ENCODE results near the gene CNTNAP5. TPM values are rescaled to one million over a fixed set of nuclear protein-coding genes. Genes with fewer than 3 reads are reported as not detected.

Gene CNTNAP5
- total and polyA plus RNA-seq, 4 donors = not detected

- TF ChIP-seq GABPA (IDR thresholded peaks at IDR 0.05 in 1 of 2, conservative IDR thresholded peaks at IDR 0.05 in 1 of 2) = no peak
- TF ChIP-seq CTCF (IDR thresholded peaks at IDR 0.05; ENCODE audit: low read depth, low read length, missing input control) = no peak
- TF ChIP-seq FOXA2 (IDR thresholded peaks at IDR 0.05) = no peak
- TF ChIP-seq FOXA1 (IDR thresholded peaks at IDR 0.05) = no peak
- no peak for TF ChIP-seq REST (IDR thresholded peaks at IDR 0.05)
- TF ChIP-seq EGR1 (IDR thresholded peaks at IDR 0.05; ENCODE audit: low read depth in 2 of 2) = no peak
- TF ChIP-seq HNF4A (conservative IDR thresholded peaks at IDR 0.05) = no peak
- no peak for TF ChIP-seq ZBTB33 (IDR thresholded peaks at IDR 0.05)
- no peak for TF ChIP-seq RAD21 (IDR thresholded peaks at IDR 0.05)
- no peak for TF ChIP-seq MAX (IDR thresholded peaks at IDR 0.05)
- TF ChIP-seq TAF1 (conservative IDR thresholded peaks at IDR 0.05) = no peak
- no peaks in the 10 kb centered on the region for H3K9me3 ChIP-seq (ENCODE audit: control insufficient read depth in 4 of 4, low read length in 3 of 4)
- no peaks in the 10 kb centered on the region for H3K4me1 ChIP-seq (ENCODE audit: control insufficient read depth in 4 of 4, insufficient read depth in 4 of 4, low read length in 3 of 4)
- 78% methylated on average over 3 of the region's 3 CpGs for WGBS
- H3K27me3 ChIP-seq (ENCODE audit: control insufficient read depth in 4 of 4, insufficient read depth in 4 of 4, low read length in 3 of 4) = peaks cover 0 to 2% (median 0%) of the 10 kb centered on the region in 4 donors
- H3K36me3 ChIP-seq (ENCODE audit: control insufficient read depth in 4 of 4, insufficient read depth in 3 of 4, low read depth in 1 of 4, low read length in 3 of 4) = no peaks in the 10 kb centered on the region
- H3K4me3 ChIP-seq (ENCODE audit: low read depth in 1 of 3, low read length in 3 of 3) = no peak overlapping the region
- DNase-seq (ENCODE audit: low spot score) = no peak
- no peak overlapping the region for H3K27ac ChIP-seq (ENCODE audit: low read depth in 1 of 2, low read length in 2 of 2)
- no peak overlapping the region for H3K9ac ChIP-seq (ENCODE audit: low read depth in 1 of 2, low read length in 2 of 2)
Observed at GRCh38 chr2:124838406-124838805, 813.3 kb downstream of the CNTNAP5 start.

- Histone ChIP-seq H3K4me1 (ENCODE audit: control insufficient read depth in 4 of 4, insufficient read depth in 4 of 4, low read length in 3 of 4) (no peaks in the 10 kb centered on the region), H3K27me3 (ENCODE audit: control insufficient read depth in 4 of 4, insufficient read depth in 4 of 4, low read length in 3 of 4) (no peaks in the 10 kb centered on the region), H3K9me3 (ENCODE audit: control insufficient read depth in 4 of 4, low read length in 3 of 4) (no peaks in the 10 kb centered on the region), H3K27ac (ENCODE audit: low read depth in 1 of 2, low read length in 2 of 2) (no peak overlapping the region), H3K36me3 (ENCODE audit: control insufficient read depth in 4 of 4, insufficient read depth in 3 of 4, low read depth in 1 of 4, low read length in 3 of 4) (no peaks in the 10 kb centered on the region), H3K4me3 (ENCODE audit: low read depth in 1 of 3, low read length in 3 of 3) (no peak overlapping the region), H3K9ac (ENCODE audit: low read depth in 1 of 2, low read length in 2 of 2) (no peak overlapping the region)
- no peak for TF ChIP-seq NR2F2 (IDR thresholded peaks at IDR 0.05)
- 84% methylated on average over 3 of the region's 3 CpGs for WGBS
- no peak for DNase-seq (ENCODE audit: low spot score)
Observed at GRCh38 chr2:124867247-124867646, 842.2 kb downstream of the CNTNAP5 start.
